ENCODE measurements around the gene RIC1.
A peak's percentile ranks its signal among the peaks of the same experiment; 100 is the strongest.
"Not testable (repeated sequence)": the region's sequence is repeated elsewhere in the genome, so short reads cannot be mapped to it uniquely, and the experiment has no call there.

RIC1 gene

GRCh38 chr9:5614192-5614591, 14.7 kb upstream of the RIC1 start:
- no peak for DNase-seq
- in situ Hi-C loops (cut with MboI; ENCODE audit: low pct_unique_long_range_greater_than_20kb, low sequenced_read_pairs): no loop called here

- DNase-seq: no peak
- in situ Hi-C loops (cut with MboI; ENCODE audit: low pct_unique_long_range_greater_than_20kb, low sequenced_read_pairs): no loop called here
Measured at GRCh38 chr9:5614985-5615384, 13.9 kb upstream of the RIC1 start.

GRCh38 chr9:5617749-5618148, 11.2 kb upstream of the RIC1 start:
- peak; percentile 64 for DNase-seq

DNA sequence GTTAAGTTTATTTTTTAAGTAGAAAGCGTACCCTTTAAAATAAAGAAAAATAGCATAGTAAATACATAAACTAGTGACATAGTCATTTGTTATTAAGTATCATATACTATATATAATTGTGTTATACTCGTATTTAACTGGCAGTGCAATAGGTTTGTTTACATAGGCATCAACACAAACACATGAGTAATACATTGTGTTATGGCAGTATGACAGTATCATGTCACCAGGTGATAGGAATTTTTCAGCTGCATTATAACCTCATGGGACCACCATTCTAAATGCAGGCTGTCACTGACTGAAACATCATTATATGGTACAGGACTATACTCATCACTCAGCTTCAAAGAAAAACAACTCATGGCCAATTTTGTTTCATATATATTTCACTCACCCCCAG, 8.4 kb upstream of the RIC1 start:
- in situ Hi-C loops (cut with MboI; ENCODE audit: low pct_unique_long_range_greater_than_20kb, low sequenced_read_pairs): no loop called here
- DNase-seq: no peak

More at GRCh38 chr9:5617749-5618148, 11.2 kb upstream of the RIC1 start:
- in situ Hi-C loops (cut with MboI; ENCODE audit: low pct_unique_long_range_greater_than_20kb, low sequenced_read_pairs): no loop called here

- no peak for DNase-seq
- in situ Hi-C loops (cut with MboI; ENCODE audit: low pct_unique_long_range_greater_than_20kb, low sequenced_read_pairs): no loop called here
Measured at GRCh38 chr9:5621327-5621726, 7.6 kb upstream of the RIC1 start.

GRCh38 chr9:5622016-5622415, 6.9 kb upstream of the RIC1 start:
- no peak for DNase-seq
- in situ Hi-C loops (cut with MboI; ENCODE audit: low pct_unique_long_range_greater_than_20kb, low sequenced_read_pairs): no loop called here

GRCh38 chr9:5624655-5625054, 4.3 kb upstream of the RIC1 start:
- no peak for DNase-seq
- in situ Hi-C loops (cut with MboI; ENCODE audit: low pct_unique_long_range_greater_than_20kb, low sequenced_read_pairs): no loop called here

DNA sequence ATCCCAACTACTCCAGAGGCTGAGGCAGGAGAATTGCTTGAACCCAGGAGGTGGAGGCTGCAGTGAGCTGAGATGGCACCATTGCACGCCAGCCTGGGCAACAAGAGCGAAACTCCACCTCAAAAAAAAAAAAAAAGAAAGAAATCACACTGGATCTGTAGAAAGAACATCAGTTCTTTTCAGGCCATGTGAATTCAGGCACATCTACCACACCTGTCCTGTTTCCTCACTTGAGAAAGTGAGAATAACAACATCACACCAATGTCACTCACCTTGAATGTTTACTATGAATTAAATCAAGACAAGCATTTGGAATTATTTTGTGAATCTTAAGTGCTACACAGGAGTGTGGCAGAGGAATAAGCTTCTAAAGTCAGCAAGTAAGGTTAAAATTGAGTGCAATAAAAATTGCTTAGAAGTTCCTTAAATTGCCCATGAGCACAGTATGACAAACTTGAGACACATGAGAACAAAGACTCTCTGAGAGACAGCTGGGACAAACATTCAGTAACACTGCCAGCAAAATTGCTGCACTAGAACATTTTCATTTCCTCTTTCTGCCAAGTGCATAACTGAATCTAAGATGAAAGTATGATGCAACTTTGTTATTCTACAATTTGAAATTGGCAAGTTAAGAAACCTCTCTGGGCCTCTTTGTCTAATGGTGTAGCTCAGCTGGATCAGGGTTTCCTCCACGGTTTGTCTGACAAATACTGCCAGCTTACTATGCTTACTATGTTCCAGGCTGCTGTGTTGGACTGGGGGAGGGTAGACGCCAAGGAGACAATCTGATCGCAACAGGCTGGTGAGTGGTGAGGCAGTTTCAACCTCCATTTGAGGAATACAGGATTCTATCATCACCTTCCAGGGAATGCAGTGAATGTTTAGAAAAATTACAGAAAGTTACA, 1.9 kb upstream of the RIC1 start:
- in situ Hi-C loops (cut with MboI; ENCODE audit: low pct_unique_long_range_greater_than_20kb, low sequenced_read_pairs): no loop called here
- peak; percentile 94 for DNase-seq

DNA sequence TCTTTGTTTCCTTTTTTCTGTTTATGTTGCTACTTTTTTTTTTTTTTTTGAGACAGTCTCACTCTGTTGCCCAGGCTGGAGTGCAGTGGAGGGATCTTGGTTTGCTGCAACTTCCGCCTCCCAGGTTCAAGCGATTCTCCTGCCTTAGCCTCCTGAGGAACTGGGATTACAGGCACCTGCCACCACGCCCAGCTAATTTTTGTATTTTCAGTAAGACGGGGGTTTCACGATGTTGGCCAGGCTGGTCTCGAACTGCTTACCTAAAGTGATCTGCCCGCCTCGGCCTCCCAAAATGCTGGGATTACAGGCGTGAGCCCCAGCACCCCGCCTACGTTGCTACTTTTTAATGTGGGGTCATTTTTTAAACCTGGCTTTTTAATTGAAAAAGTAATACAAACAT, 1.2 kb upstream of the RIC1 start:
- DNase-seq; in situ Hi-C loops (cut with MboI; ENCODE audit: low pct_unique_long_range_greater_than_20kb, low sequenced_read_pairs): not testable (repeated sequence)

- no peak for DNase-seq
- in situ Hi-C loops (cut with MboI; ENCODE audit: low pct_unique_long_range_greater_than_20kb, low sequenced_read_pairs): no loop called here
Measured at GRCh38 chr9:5628183-5628529, 751 bp upstream of the RIC1 start.

- in situ Hi-C loops (cut with MboI; ENCODE audit: low pct_unique_long_range_greater_than_20kb, low sequenced_read_pairs): no loop called here
Measured at GRCh38 chr9:5629312-5630080, 589 bp downstream of the RIC1 start.

DNA sequence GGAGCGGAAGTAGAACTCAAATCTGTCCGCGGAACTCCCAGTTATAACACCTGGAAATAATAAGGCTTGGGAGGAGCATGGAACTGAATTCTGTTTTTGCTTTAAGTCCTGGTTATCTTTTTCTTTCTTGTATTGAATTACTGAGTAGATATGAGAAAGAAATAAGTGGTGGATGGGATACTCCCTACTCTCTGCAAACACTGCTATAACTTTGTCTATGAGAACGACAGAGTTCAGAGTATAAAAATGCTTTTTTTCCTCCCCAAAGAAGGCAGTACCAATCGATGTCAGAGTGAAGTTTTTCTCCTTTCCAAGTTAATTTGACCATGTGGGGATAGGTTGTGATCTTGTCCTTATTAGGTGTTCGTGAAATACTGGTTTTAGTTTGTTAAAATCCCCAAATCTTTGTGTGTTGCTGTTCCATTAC, 1.2 kb downstream of the RIC1 start:
- in situ Hi-C loops (cut with MboI; ENCODE audit: low pct_unique_long_range_greater_than_20kb, low sequenced_read_pairs): no loop called here
- peak; percentile 55 for DNase-seq

More at GRCh38 chr9:5629312-5630080, 589 bp downstream of the RIC1 start:
- peak; percentile 59 for DNase-seq

DNA sequence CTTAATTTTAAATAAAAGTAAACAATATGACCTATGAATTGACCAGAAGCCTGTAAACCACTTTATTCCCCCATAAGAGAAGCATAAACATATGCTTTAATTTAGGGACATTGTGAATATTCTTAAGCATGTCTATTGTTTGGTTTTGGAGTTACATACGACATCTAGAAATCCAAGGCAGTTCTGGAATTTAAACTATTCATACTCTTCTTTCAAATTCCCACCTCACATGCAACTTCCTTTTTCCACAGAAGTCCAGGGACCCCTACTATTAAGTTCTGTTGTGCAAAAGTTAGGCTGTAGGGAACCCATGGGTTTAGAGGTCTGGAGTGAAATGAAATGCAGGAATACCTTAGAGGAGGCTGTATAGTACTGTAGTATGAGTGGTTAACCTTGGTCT, 2.1 kb downstream of the RIC1 start:
- in situ Hi-C loops (cut with MboI; ENCODE audit: low pct_unique_long_range_greater_than_20kb, low sequenced_read_pairs): no loop called here

DNA sequence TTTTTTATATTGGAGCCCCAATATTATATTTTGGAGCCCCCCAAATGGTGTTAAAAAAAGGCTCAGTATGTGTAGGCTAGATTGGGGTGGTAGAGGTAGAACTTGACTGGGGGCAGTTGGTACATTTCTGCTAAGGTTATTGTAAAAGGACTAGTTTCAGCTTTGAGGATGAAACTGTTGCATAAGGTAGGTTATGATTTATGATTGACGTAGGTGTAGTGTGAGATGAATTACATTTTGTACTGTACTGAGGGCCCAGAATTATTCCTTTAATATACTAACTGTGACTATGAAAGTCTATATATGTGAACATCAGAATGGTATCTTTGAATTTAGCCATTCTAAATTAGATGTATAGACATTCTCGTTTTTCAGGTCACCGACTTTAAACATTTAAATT, 3.6 kb downstream of the RIC1 start:
- no peak for DNase-seq
- in situ Hi-C loops (cut with MboI; ENCODE audit: low pct_unique_long_range_greater_than_20kb, low sequenced_read_pairs): no loop called here

More for the DNA sequence above, 2.1 kb downstream of the RIC1 start:
- no peak for DNase-seq

DNA sequence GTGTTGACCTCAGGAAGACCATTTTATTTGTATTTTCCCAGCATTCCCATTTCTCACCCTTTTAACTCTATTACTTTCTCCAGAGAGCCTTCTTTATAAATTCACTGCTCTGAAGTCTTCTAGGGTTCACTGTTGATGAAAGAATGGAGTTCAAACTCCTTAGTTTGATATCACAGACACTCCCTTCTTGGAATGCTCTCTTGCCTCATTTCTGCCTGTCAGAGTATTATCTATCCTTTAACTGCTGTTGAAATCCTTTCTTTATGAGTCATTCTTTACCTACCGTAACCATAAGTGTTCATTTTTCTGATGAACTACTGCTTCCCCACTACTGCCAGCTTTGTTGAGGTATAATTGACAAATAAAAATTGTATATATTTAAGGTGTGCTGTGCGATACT, 4.3 kb downstream of the RIC1 start:
- no peak for DNase-seq
- in situ Hi-C loops (cut with MboI; ENCODE audit: low pct_unique_long_range_greater_than_20kb, low sequenced_read_pairs): no loop called here

GRCh38 chr9:5635390-5635789, 6.5 kb downstream of the RIC1 start:
- in situ Hi-C loops (cut with MboI; ENCODE audit: low pct_unique_long_range_greater_than_20kb, low sequenced_read_pairs): no loop called here
- no peak for DNase-seq

DNA sequence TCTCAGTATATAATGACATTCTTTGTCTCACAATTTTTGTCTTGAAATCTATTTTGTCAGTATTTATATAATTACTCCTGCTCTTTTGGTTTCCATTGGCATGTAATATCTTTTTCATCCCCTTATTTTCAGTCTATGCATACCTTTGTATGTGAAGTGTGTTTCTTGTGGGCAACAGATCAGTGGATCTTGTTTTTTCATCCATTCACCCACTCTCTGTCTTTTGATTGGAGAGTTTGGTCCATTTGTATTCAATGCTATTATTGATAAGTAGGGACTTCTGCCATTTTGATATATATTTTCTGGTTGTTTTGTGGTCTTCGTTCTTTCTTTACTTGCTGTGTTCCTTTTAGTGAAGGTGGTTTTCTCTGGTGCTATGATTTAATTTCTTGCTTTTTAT, 10.9 kb downstream of the RIC1 start:
- no peak for DNase-seq
- in situ Hi-C loops (cut with MboI; ENCODE audit: low pct_unique_long_range_greater_than_20kb, low sequenced_read_pairs): no loop called here

DNA sequence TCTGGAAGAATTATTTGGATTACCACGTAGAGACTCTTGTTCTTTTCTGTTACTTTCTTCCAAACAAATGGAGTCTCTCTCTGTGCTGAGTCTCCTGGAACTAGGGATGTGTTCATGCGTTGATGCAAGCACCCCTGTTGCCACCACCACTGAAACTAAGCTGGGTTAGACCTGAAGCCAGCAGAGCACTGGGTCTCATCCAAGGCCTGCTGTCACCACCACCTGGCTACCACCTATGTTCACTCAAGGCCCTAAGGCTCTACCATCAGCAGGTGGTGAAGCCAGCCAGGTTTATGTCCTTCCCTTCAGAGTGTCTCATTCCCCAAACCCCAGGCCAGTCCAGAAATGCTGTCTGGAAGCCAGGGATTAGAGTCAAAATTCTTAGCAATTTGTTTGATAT, 13.3 kb downstream of the RIC1 start:
- no peak for DNase-seq
- in situ Hi-C loops (cut with MboI; ENCODE audit: low pct_unique_long_range_greater_than_20kb, low sequenced_read_pairs): no loop called here

DNA sequence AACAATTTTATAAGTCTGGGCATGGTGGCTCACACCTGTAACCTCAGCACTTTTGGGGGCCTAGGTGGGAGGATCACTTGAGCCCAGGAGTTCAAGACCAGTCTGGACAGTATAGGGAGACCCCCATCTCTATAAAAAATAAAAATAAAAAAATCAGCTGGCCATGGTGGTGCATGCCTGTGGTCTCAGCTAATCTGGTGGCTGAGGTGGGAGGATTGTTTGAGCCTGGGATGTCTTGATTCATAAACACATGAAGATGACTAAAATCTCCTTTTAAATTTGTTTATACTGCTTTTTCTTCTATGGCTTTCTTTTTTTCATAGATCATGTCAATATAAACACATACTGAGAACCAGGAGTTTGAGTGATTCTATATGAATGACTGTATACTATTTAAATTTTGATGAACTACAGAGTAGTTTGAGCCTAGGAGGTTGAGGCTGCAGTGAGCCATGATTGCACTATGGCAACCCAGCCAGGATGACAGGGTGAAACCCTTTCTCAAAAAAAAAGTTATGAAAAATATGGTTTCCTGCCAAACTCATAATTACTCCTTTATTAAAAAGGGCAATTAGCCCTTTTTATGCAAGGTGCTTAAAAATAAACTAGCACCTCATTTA, 14.2 kb downstream of the RIC1 start:
- in situ Hi-C loops (cut with MboI; ENCODE audit: low pct_unique_long_range_greater_than_20kb, low sequenced_read_pairs): no loop called here
- DNase-seq: no peak

- in situ Hi-C loops (cut with MboI; ENCODE audit: low pct_unique_long_range_greater_than_20kb, low sequenced_read_pairs): no loop called here
- no peak for DNase-seq
Measured at GRCh38 chr9:5644501-5644900, 15.6 kb downstream of the RIC1 start.
